ENCODE results near the gene POLR2F.

POLR2F gene

DNA sequence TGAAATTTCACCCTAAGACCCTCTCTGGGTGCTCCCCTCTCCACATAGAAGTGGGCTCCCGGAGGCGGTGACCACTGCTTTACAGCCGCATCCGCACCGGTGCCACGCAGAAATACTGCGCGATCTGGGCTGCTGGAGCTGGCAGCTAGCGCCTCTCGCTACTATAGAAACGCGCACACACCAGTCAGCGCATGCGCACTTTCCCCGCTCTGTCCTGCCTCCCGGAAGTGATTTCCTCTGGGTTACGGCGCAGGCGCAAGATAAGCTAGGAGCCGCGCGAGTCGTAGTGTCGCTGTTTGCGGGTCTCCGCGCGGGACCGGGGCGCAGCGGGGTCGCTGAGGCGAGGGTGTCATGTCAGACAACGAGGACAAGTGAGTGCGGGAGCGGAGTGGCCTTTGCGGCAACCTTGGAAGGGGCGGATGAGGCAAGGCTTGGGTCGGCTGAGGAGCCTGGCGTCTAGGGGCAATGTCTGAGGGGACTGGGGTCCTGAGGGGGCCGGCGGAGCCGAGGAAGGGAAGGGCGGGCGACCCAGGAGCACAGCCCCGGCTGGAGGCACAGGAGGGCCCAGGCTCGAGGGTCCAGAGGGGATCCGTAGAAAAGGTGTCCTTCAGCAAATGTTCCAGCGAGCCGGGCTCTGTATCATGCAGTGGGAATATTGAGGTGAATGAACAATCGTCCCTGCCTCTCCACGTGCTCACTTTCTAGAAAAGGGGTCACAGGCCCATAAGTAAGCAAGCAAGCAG lies at the start of gene POLR2F, which contains the start of gene C22orf23:
TSS of gene POLR2F (plus strand) at position 263 of the 743 bp plus-strand sequence. CDS start at position 352, 89 bp downstream.
TSS of gene C22orf23 (minus strand) at position 165 of the 743 bp plus-strand sequence. CDS start 452 bp downstream, outside the sequence.
- peak within 1 kb of the TSS; percentile 92 for H3K4me3 ChIP-seq (ENCODE audit: low read depth, low read length)

DNA sequence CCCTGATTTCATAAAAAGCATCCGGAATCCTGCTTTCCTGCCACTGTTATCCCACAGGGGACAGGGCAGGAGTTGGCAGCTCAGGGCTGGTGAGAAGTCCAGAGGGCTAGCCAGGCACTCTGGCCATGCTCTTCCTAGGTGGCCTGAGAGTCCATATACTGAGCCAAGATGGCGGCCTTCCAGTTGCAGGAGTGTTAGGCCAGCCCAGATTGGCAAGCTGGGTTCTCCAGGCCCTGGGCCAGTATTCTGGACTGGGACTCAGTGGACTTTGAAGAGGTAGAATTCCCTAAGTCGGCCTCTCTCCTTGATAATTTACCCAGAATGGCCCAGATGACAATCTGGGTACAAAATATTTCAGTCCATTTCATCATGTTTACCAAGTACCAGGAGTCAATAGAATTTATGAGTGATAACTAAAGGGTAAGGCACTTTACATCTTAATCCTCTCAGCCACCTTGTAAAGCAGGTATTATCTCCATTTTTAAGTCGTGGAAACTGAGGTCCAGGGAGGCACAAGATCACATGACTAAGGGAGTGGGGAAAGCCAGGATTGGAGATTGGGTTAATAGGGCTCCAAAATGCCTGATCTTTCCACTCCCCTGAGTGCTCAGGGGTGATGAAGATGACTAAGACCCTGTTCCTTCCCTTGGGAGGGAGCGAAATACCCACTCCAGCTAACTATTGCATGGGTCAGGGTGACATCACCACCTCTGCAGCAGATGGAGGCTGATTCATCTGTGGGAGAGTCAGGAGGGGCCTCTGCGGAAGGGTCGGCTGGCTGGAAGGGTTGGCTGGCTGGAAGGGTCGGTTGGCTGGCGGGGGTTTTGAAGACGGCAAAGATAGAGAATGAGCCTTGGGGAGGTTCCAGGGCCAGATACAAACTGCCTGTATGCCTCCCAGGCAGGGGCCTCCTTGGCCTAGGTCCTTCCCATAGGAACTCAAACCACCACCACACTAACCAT lies 48.6 kb upstream of the POLR2F start:
- H3K4me3 ChIP-seq (ENCODE audit: low read depth, low read length): no peak overlapping the region

DNA sequence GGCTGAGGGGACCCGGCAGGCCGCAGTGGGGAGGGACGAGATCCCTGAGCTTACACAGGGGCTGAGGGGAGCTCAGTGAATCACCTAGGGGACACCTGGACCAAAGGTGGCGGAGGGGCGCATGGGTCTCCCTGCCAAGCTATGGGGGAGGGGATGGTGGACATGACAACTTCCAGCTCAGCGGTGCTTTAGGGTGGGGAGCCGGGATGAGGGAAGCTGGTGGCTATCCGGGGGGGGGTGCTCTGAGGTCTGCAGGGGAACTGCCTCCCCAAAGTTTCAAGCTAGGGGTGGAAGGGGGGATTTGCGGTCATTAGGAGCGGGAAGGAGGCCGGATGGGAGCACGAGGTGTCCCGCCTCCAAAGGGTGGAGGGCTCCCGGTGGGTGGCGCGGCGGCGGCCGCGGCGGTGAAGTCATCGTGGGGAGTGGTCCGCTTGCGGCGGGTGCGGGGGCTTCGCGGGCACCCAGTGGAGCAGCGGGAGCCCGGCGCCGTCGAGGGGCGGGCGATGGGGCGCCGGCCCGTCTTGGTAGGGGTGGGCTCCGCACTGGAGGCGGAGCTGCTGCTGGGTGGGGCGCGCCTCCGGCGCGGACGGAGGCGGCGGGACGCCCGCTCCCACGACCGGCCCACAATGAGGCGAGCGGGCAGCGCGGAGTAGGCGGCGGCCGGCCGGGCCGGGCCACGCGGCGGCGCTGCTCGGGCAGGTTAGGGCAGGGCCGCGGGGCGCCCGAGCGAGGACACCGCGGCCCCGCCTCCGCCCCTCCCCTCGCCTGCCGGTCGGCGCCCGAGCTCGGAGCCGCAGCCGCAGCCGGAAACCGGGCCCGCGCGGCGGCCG lies 47.8 kb upstream of the POLR2F start, which contains the start of gene MICALL1:
TSS of gene MICALL1 (plus strand) at position 764 of the 830 bp plus-strand sequence. CDS start 126 bp downstream, outside the sequence.
- peak within 1 kb of the TSS; percentile 67 for H3K4me3 ChIP-seq (ENCODE audit: low read depth, low read length)

DNA sequence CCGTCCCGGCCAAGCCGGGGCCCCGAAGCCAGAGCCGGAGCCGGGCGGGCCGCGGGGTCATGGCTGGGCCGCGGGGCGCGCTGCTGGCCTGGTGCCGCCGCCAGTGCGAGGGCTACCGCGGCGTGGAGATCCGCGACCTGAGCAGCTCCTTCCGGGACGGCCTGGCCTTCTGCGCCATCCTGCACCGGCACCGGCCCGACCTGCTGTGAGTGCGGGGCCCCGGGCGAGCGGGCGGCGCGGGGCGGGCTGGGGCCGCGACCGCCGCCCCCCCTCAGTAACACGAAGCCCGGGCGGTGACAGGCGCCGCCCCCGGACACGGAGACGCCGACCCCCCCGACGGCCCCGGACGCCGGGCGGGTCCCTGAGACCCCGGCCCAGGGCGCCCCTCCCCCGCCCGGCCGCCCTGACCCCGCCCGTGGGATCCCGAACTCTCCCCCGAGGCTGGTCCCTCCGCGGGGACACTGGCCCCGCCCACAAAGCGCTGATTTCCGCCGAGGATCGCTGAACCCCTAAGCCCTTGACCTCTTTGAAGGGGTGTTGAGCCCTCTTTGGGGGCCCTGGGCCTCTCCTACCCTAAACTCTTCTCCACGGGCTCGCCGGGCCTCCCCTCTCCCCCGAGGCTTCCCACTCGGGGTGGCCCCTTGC lies 47.0 kb upstream of the POLR2F start:
- peak overlapping the region; percentile 67 for H3K4me3 ChIP-seq (ENCODE audit: low read depth, low read length)

DNA sequence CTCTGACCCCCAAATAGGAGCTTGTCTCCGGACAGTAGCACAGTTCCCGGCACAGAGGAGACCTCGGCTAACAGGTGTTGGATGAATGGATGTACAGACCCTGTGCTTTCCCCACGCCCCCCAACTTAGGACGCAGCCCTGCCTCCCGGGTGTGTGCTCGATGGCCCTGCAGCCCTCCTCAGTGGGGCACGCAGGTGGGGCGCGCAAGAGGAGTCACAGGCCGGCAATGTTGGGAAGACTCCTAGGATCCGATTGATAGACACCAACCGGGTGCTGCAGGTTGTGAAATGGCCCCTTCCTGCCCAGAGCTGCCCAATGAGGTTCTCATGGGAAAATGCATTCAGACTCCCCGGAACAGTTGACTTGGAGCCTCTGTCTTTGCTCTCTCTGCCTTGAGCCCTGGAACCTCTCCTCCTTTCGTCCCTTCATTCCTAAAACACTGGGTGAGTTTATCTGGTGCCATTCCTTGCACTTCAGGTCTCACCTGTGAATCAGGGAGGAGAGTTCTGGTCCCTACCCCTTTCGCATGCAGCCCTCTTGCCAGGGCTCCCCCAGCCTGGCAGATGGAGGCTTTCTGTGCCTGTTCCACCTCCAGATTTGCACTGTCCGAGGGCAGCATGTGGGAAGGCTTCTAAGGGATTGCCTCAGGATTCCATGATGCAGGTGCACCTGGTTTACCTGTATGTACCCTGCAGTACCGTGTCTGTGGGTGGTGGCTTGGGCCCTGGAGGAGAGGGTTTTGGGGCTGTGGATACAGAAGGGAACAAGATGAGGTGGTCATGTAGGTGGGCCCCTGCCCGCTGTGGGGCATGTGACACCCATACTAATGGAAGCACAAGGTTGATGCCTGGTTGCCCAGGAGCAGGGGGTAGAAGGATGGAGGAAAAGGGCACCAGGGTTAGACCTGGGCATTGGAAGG lies 46.2 kb upstream of the POLR2F start:
- peak overlapping the region; percentile 67 for H3K4me3 ChIP-seq (ENCODE audit: low read depth, low read length)

DNA sequence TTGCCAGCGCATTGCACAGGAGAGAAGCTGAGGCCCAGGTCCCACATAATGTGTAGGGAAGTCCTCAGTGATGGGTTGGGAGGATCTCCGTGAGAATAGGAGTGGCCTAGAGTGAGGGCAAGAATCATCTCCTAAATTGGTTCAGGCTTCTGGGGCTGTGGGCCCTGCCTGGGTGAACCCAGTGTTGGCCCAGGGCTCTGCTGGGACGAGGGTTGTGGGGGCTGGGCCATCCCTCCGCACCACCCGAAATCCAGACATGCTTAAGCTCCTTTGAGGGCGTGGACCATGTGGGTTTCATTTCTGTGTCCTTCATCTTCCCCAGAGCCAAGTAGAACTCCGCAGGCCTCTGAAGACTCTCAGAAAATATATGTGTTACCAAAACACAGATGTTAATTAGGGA lies 43.7 kb upstream of the POLR2F start:
- H3K4me3 ChIP-seq (ENCODE audit: low read depth, low read length): no peak overlapping the region

DNA sequence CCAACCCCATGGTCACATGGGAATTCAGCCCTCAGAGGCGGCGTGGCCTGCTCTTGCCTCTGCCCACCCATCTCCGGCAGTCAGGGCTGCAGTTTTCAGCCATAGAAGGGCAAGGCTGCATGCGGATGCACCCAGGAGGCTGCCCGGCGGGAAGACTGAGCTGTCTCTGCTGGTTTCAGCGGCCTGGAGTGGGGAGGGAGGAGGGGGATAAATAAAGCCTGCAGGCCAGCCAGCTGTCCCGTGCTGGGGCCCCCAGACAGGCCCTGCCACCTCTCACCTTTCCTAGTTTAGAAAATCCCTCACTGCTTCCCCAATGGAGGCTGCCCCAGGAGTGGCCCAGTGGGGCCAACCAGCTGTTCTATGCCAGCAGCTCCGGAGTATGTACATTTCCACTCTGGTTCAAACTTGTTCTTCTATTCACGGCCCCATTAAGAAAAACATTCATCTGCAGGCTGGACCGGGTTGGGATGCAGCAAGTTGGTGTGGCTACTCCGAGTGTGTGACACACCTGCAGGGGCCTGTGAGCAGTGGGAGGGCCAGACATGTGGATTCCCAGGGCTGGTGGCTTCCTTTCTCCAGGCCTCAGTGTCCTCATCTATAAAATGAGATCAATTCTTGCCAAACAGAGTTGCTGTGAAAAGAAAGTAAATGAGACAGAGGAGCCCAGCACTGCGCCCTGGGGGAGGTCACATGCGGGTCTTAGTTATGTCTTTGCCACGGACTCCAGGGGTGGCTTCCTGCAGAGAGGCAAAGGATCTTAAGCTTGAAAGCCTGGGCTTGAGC lies 42.4 kb upstream of the POLR2F start:
- H3K4me3 ChIP-seq (ENCODE audit: low read depth, low read length): no peak overlapping the region

DNA sequence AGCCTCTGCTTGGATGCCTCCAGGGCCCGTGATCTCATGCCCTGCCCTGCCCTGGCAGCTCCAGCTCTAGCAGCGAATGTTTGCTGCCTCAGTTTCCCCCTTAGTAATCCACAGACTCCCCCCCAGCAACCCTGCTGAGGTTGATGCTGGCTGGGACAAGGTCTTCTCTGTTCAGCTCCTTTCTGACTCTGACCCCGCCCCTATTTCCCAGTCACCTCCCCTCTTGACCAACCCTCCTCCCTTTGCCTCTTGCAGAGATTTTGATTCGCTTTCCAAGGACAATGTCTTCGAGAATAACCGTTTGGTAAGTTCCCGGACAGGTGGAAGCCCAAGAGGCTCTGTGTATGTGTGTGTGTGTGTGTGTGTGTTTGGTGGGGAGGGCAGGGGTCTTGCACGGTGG lies 41.8 kb upstream of the POLR2F start:
- H3K4me3 ChIP-seq (ENCODE audit: low read depth, low read length): no peak overlapping the region

DNA sequence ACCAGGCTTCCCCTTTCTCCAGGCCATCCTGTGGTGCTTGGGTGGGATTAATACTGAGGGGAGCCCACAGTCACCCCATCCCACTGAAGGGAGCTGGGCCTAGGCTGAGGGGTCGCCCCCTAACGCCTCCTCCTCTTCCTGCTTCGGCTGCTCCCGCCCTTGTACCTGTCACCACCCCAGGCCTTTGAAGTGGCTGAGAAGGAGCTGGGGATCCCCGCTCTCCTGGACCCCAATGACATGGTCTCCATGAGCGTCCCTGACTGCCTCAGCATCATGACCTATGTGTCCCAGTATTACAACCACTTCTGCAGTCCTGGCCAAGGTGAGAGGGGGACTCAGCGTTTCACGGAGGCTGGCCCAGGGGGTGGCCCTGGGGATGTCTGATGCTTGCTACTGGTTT lies 41.3 kb upstream of the POLR2F start:
- no peak overlapping the region for H3K4me3 ChIP-seq (ENCODE audit: low read depth, low read length)

DNA sequence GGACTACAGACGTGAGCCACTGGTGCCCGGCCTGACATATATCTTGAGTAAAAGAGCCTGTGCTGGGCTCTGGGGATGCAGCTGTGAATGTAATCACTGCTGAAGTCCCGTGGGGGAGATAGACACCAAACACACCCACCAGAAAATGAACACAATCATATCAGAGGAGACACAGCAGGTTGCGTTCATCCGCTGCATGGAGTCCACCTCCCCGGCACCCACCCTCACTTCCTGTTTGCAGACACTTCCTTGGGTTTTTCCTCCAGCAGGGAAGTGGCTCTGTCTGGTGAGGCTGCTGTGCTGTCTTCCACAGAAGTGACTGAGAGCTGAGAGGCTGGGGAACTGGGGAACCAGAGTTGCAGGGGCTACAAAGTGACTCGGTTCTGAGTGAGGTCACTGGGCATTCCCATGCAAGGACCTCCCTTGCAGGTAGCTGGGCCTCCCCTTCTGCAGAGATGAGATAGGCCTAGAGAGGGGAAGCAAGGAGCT lies 40.2 kb upstream of the POLR2F start:
- no peak overlapping the region for H3K4me3 ChIP-seq (ENCODE audit: low read depth, low read length)

DNA sequence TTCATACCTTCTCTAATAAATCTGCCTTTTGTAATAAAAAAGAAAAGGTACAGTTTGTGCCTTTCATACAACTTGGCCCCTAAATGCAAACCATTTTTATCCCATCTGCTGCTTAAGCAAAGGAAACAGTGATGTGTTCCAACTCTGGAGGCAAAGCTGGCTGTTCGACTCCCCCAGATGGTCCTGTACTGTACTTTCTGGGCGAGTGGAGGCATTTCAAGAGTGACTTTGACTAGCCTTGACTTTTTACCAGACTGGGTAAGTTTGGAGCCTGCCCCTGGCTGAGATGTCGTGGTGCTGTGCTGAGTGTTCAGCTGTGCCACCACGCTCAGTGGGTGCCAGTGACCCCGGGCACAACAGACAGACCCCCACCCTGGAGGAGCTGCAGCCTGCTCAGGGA lies 37.2 kb upstream of the POLR2F start:
- no peak overlapping the region for H3K4me3 ChIP-seq (ENCODE audit: low read depth, low read length)

DNA sequence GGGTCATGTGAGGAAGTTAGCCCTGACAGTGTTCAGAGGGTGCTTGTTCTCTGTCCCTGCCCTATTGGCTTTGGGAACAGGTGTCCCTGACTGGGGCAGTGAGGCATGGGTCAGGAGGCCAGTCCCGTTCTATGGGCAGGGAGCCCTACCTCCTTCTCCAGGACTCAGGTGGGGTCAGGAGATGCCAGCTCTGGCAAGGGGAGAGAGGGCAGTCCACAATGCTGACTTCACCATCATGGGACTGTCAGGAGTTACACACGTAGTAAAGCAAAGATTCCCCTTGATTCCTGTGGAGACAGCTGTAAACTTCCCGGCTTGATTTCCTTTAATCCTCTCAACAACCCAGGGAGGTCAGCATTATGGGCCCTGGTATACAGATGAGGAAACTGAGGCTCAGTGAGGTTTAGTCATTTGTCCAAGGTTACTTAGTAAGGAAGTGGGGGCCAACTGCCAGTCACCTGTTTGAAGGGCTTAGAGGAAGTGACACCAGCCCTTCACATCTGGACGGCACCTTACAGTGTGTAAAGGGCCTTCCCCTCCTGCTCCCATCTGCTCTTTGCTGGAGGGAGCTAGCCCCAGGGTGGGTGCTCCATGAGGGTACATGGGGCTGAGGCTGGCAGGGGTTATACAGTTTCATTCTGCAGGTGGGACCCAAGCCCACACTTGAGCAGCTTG lies 35.5 kb upstream of the POLR2F start:
- no peak overlapping the region for H3K4me3 ChIP-seq (ENCODE audit: low read depth, low read length)

DNA sequence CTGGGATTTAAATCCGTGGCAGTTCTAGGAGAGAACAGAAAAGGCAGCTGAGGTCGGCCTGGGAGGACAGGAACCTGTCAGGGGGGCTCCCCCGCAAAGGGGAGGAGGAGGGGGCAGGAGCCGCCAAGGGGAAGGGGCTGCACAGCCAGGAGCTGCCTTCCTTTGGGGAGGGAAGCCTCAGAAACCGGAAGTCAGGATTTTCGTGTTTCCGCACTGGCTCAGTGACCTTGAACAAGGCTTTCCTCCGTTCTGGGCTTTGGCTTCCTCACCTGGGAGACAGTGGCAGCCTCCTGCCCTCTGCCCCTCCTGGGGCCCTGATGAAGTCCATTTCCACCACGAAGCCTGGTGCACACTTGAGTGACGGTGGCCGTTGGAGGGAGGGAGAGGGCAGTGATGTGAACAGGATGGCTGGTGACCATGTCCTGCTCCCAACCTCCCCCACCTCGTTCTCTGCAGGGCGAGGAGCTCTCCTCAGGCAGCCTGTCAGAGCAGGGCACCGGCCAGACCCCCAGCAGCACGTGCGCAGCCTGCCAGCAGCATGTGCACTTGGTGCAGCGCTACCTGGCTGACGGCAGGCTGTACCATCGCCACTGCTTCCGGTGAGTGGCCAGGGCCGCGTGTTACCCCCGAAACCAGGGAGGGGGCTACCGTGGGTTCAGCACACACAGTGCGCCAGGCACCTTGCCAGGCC lies 34.8 kb upstream of the POLR2F start:
- no peak overlapping the region for H3K4me3 ChIP-seq (ENCODE audit: low read depth, low read length)

DNA sequence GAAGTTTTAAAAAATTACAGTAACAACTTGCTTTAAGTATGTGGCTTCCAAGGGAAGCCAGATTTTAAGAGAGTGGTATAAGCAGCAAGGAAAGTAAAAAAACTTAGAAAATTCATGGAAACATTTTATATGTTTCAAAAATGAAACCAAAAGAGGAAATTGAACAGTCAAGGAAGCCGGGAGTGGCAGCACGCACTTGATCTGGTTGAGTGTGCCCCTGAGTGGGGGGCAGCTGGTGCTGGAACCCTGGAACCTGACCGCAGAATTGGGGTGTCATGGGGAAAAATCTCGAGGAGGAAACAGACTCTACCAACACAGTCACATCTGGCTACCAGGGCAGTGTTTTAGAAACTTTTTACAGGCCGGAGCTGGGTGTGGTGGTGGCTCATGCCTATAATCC lies 33.4 kb upstream of the POLR2F start:
- no peak overlapping the region for H3K4me3 ChIP-seq (ENCODE audit: low read depth, low read length)

DNA sequence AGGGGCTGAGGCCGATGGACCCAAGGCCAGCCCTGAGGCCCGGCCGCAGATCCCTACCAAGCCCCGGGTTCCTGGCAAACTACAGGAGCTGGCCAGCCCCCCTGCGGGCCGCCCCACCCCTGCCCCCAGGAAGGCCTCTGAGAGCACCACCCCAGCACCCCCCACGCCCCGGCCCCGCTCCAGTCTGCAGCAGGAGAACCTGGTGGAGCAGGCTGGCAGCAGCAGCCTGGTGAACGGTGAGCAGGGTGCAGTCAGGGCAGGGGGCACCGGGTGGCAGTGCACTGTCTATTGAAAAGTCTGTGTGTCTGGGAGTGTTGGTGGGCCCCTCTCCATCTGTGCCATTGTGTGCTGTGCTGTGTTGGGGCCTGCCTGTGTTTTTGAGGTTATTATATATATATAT lies 31.3 kb upstream of the POLR2F start:
- H3K4me3 ChIP-seq (ENCODE audit: low read depth, low read length): no peak overlapping the region

DNA sequence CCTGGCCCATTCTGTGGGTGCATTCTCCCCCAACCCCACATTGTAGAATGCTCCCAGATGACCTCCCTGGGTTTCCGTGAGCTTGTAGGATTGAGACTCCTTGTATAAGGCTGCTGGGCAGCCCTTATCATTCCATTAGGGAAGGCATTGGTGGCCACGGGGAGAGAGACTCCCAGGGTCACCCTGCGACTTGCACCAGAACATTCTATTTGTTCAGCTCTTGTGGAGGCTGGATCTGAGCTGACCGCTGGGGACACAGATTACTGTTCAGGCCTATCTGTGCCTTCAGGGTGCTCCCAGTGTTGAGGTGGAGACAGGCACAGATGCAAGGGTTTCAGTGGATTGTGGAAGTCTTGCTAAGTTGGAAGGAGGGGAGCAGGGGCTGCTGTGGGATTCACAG lies 29.6 kb upstream of the POLR2F start:
- no peak overlapping the region for H3K4me3 ChIP-seq (ENCODE audit: low read depth, low read length)

DNA sequence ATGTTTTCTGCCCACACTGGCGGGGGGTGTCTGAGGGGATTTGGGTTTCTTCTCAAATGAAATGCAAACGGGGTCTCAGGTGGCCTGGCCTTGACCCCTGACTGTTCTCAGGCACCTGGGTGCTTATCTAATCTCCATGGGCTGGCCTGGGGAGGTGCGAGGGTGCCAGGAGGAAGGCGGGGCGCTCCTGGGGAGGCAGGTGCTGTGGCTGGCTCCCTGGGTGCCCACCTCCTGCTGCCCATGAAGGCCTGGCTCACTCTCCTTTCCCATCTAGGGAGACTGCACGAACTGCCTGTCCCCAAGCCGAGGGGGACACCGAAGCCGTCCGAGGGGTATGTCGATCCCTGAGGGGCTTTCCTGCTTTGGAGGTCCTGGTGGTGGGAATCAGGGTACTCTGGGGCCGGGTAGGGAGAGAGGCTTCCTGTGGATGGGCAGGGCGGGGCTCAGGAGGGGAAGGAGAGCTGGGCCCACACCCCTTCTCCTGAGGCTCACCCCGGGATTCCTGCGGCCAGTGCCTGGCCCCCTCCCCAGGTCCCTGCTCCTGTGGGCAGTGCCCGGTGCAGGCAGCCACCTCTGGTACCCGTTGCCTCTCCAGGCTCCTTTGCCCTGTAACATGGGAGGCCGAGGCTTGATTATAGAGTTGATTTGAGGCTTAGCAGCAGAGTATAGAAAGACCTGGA lies 29.0 kb upstream of the POLR2F start:
- H3K4me3 ChIP-seq (ENCODE audit: low read depth, low read length): no peak overlapping the region

Measured in iPS-11a (cell line).